GM18499 (cell line): ENCODE measurements around the gene SPIN1.
A peak's percentile ranks its signal among the peaks of the same experiment; 100 is the strongest.
"Not testable (repeated sequence)": the region's sequence is repeated elsewhere in the genome, so short reads cannot be mapped to it uniquely, and the experiment has no call there.

Source experiments
- ATAC-seq: cut with Tn5 transposase; IDR thresholded peaks from one replicate; pipeline ENCODE4 v1.9.1; 2021; ENCODE audit warnings: moderate number of reproducible peaks; ENCODE audit not compliant: insufficient read depth, unreplicated experiment

SPIN1 gene

DNA sequence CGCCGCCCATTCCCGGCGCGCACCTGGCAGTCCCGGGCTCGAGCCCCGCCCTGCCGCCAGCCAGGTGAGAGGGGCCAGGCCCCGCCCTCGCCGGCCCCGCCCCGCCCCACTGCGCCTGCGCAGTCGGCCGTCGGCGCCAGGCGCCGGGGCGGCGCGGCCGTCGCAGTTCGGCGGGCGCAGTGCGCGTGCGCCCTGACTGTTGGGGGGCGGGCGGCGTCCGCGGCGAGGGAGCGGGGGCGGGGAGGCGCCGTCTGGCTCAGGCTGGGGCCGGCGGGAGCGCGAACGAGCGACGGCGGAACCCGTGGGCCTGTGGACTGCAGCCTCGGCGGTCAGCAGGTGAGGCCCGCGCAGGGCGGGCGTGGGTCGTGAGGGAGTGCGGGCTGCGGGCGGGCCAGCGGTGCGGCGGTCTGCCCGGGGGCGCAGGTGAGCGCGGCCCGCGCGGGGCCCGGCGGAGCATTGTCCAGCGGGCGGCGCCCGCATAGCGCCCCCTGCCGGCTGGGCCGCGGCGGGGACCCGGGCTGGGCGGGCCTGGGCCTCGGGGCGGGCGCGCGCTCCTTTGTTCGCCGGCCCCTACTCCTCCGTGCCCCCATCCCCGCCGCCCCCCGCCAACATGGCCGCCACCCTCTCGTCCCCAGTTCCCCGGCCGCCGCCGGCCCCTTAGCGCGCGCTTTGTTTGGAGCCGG lies at the start of gene SPIN1:
TSS of gene SPIN1 (plus strand) at position 242 of the 683 bp plus-strand sequence. CDS start 38,096 bp downstream, outside the sequence.
- ATAC-seq, result peak; percentile 70

DNA sequence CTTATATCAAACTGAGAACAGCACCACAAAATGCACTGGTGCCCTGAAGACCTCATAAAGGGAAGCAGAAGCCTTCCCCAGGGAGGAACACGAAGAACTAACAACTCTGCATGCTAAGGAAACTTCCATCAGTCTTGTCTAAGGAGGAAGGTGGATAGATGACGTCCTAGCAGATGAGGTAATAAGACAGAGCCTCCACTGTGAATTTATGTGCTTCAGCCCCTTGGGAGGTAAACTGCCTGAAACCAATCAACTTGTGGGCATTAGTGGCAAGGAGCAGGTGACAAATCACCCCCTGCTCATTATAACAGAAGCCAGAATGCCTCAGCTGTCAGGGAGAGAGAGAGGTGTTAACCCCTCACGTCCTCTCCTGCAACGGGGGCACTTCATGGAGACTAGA lies 48.9 kb upstream of the SPIN1 start:
- ATAC-seq, result no peak

DNA sequence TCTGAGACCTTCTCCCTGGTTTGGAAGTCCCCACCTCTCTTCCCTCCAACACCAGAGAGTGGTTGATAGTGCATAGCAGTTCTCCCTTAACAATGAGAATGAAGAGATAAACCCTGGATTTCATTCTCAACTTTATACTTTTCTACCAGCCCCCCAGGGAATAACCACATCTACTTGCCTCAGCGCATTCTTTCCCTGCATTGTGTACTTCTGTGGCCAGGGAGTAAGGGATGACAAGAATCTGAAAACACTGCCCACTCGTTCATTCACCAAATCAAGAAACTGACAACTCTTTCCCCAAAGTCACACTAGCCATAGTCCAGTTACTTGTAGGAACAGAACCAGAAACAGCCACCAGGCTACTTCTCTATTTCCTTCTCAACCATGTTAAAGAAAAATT lies 46.0 kb upstream of the SPIN1 start:
- no peak for ATAC-seq

GRCh38 chr9:88344013-88344412 lies 44.2 kb upstream of the SPIN1 start:
- ATAC-seq, result no peak

DNA sequence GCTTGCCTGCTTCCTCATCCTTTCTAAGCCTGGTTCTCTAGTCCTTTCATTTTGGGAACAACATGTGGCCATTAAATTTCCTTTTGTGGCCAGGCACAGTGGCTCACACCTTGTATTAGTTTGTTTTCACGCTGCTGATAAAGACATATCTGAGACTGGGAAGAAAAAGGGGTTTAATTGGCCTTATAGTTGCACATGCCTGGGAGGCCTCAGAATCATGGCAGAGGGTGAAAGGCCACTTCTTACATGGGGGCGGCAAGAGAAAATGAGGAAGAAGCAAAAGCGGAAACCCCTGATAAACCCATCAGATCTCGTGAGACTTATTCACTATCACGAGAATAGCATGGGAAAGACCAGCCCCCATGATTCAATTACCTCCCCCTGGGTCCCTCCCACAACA lies 37.9 kb upstream of the SPIN1 start:
- not testable (repeated sequence) for ATAC-seq

DNA sequence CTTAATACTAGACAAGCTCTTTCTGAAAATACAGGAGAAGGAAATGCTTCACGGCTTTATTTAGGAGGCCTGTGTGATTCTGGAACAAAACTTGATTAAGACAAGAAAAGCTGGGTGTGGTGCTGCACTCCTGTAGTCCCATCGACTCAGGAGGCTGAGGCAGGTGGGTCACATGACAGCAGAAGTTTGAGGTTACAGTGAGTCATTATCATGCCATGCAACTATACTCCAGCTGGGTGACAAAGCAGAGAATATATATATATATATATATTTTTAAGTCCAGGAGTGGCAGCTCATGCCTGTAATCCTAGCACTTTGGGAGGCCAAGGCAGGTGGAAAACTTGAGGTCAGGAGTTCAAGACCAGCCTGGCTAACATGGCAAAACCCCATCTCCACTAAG lies 33.1 kb upstream of the SPIN1 start:
- no peak for ATAC-seq

DNA sequence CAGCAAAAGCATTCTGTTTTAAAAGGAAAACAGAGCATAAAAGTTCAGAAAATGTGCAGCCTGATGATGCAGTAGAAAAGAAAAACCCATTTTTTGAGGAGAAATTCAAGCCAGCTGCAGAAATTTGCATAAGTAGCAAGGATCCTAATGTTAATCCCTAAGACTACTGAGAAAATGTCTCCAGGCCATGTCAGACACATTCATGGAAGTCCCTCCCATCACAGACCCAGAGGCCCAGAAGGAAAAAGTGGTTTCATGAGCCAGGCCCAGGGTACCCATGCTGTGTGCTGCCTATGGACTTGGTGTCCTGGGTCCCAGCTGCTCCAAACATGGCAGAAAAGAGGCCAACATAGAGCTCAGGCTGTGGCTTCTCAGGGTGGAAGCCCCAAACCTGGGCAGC lies 31.0 kb upstream of the SPIN1 start:
- not testable (repeated sequence) for ATAC-seq

GRCh38 chr9:88358723-88359122 lies 29.5 kb upstream of the SPIN1 start:
- ATAC-seq, result no peak

DNA sequence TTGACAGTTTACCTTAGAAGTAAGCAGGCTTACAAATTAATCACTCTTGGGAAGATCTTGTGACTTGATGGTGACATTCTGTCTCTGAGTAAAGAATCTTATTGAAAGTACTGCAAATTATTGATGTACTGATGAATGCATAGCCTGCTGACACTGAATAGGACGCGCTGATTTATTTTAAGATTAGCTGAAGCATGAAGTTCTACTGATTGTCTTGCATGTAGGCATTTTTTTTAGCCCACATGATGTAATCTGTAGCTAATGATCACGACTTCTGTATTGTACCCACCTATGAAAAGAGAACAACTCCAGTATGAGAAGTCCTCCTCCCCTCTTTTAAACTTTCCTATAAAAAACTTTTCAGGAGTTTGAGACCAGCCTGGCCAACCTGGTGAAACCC lies 28.3 kb upstream of the SPIN1 start:
- ATAC-seq, result no peak

- ATAC-seq, result no peak
These were observed 25.6 kb upstream of the SPIN1 start for GRCh38 chr9:88362681-88363080.

DNA sequence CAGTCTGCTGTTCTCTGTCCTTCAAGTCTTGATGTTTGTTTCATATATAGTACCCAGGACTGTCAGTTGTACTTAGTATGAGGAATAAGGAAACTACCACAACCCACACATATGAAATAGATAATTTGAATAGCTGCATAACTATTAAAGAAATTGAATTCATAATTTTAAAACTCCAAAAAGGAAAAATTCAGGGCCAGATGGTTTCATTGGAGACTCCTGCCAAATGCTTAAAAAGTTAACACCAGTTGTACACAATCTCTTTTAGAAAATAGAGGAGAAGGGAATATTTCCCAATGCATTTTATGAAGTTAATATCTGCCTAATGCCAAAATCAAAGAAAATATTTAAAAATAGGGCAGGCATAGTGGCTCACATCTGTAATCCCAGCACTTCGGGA lies 24.6 kb upstream of the SPIN1 start:
- ATAC-seq, result no peak

GRCh38 chr9:88364706-88365105 lies 23.5 kb upstream of the SPIN1 start:
- no peak for ATAC-seq

DNA sequence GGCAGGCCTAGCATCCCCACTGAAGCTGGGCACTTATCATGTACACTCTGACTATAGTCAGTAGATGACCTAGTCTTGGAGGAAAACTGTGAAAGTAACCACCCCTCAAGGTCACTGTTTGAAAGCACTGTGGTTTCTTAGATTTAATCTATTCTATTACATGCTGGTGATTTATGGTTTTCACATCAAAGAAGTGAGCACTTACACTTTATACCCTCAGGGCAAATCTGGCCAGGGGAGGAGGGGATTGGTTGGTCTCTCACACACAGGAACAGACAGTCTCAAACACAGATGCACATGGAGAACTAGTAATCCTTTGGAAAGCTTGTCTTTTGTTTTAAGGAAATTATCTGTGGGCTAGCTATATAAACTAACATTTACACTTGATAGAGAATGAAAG lies 17.9 kb upstream of the SPIN1 start:
- ATAC-seq, result no peak

DNA sequence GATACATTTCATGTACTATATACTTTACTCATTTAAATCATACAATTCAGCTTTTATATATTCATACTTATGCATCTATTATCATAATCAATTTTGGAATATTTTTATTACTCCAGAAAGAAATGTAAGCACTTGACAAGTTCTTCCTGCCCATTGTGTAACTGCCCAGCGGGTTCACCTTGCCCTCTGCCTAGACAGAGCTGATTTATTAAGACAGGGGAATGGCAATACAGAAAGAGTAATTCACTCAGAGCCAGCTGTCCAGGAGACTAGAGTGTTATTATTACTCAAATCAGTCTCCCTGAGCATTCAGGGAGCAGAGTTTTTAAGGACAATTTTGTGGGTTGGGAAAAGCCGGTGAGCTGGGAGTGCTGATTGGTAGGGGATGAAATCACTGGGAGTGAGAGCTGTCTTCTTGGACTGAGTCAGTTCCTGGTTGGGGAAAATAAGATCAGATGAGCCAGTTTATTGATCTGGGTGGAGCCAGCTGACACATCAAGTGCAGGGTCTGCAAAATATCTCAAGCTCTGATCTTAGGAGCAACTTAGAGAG lies 16.1 kb upstream of the SPIN1 start:
- ATAC-seq, result no peak

DNA sequence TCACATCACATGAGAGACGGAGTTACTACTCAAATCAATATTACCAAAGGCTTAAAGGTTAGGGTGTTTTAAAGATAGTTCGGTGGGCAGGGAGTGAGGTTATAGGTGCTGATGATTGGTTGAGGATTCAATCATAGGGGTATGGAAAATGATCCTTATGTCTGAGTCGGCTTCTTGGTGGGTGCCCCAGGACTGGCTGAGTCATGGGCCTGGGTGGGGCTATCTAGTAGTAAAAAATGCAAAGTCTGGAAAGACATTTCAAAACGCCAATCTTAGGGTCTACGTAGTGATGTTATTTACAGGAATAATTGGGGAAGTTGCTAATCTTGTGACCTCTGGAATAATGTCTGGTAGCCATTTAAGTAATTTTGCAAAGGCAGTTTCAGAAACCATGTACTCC lies 15.2 kb upstream of the SPIN1 start:
- ATAC-seq, result no peak

GRCh38 chr9:88378317-88378716 lies 9.9 kb upstream of the SPIN1 start:
- no peak for ATAC-seq

DNA sequence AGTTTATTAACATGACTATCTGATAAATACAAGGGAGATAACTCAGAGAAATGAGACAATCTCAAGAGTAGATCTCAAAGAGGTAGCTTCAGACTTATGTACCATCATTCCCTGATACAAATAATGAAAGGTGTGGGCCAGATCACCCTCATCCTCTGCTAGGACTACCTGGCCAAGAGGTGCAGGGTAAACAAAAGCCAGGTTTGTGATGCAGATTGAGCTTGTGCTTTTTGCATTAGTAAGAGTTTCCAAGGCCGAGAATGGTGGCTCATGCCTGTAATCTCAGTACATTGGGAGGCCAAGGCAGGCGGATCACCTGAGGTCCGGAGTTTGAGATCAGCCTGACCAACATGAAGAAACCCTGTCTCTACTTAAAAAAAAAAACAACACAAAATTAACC lies 8.9 kb upstream of the SPIN1 start:
- ATAC-seq, result no peak

GRCh38 chr9:88380118-88380517 lies 8.1 kb upstream of the SPIN1 start:
- ATAC-seq, result no peak

GRCh38 chr9:88381322-88381721 lies 6.9 kb upstream of the SPIN1 start:
- ATAC-seq, result not testable (repeated sequence)

GRCh38 chr9:88383176-88383575 lies 5.1 kb upstream of the SPIN1 start:
- ATAC-seq, result no peak

- not testable (repeated sequence) for ATAC-seq
These were observed 2.1 kb upstream of the SPIN1 start for GRCh38 chr9:88386137-88386536.

- no peak for ATAC-seq
These were observed 1.1 kb upstream of the SPIN1 start for GRCh38 chr9:88387036-88387551.
